Calu3 (cell line): ENCODE results near the gene MYRIP. TPM values are rescaled to one million over a fixed set of nuclear protein-coding genes. Genes with fewer than 3 reads are reported as not detected.

ENCODE experiments used
- BruUV-seq: library from RNA; stranded (reverse); fragments of 400-500 nt; replicated peaks from 2 replicates; lab custom pipeline; 2021; lab: Mats Ljungman, UMichigan
- CTCF ChIA-PET: fragments of 300-600 bp; sonication (Branson Sonifier 250); formaldehyde crosslinking; loops from one replicate; lab custom pipeline; 2022; ENCODE audit warnings: antibody characterized with exemption; lab: Charles Lee
- DNase-seq: peaks from one replicate; pipeline ENCODE4 v3.0.0; 2022
- H3K27ac Mint-ChIP-seq: one replicate; pipeline ENCODE4 v1.8.0; 2022; ENCODE audit warnings: mixed read lengths; ENCODE audit not compliant: unreplicated experiment
- H3K27me3 Mint-ChIP-seq: one replicate; pipeline ENCODE4 v1.8.0; 2022; ENCODE audit warnings: mixed read lengths; ENCODE audit not compliant: unreplicated experiment
- H3K36me3 Mint-ChIP-seq: one replicate; pipeline ENCODE4 v1.8.0; 2022; ENCODE audit warnings: mild to moderate bottlenecking, moderate library complexity, mixed read lengths; ENCODE audit not compliant: insufficient read depth, unreplicated experiment
- H3K4me1 Mint-ChIP-seq: one replicate; pipeline ENCODE4 v1.8.0; 2022; ENCODE audit warnings: mild to moderate bottlenecking, low read depth, mixed read lengths; ENCODE audit not compliant: unreplicated experiment
- H3K4me3 Mint-ChIP-seq: one replicate; pipeline ENCODE4 v1.8.0; 2022; ENCODE audit warnings: mild to moderate bottlenecking, low read depth, moderate library complexity, mixed read lengths; ENCODE audit not compliant: unreplicated experiment
- H3K9me3 Mint-ChIP-seq: one replicate; pipeline ENCODE4 v1.8.0; 2022; ENCODE audit warnings: low read depth, mixed read lengths; ENCODE audit not compliant: unreplicated experiment
- intact Hi-C: fragments of 100-400 bp; cut with micrococcal nuclease; formaldehyde crosslinking; loops from one replicate; pipeline ENCODE4 v1.10.0; 2022; ENCODE audit not compliant: unreplicated experiment
- total RNA-seq: library from RNA; stranded (reverse); gene quantifications from 2 replicates; pipeline ENCODE4 v1.2.3, GENCODE V29; 2022
- TF ChIP-seq, protein P1 (sequence below): fragments of 200-600 bp; IDR thresholded peaks from one replicate; pipeline ENCODE4 v1.8.0; 2022; ENCODE audit warnings: antibody characterized with exemption; ENCODE audit not compliant: unreplicated experiment

MYRIP gene
- total RNA-seq, 1 experiment from 2014 or later: 5.6 TPM

DNA sequence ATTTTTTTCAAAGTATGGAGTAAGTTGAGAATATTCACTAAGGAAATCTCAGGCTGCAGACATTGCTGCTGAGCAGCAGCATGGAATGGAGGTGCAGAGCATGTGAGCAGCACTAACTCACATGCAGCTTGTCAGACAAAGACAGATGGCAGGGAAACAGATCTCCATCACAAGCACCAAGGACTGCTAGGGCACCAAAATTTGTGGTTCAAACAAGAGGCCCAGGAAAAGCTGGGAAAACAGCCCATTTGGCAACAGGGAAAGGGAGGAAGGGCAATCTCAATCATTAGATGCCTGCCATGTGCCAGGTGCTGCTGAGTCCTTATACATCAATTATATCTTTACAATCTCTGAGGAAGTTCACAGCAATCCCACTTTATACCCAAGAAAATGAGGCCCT, 452.9 kb downstream of the MYRIP start:
- H3K27me3 Mint-ChIP-seq: no peaks in the 10 kb centered on the region
- H3K4me3 Mint-ChIP-seq: no peak overlapping the region
- intact Hi-C loops: no loop called here
- no peaks in the 10 kb centered on the region for H3K9me3 Mint-ChIP-seq
- H3K36me3 Mint-ChIP-seq: no peaks in the 10 kb centered on the region
- no peak for DNase-seq
- no peak overlapping the region for H3K27ac Mint-ChIP-seq
- TF ChIP-seq, protein P1, sequence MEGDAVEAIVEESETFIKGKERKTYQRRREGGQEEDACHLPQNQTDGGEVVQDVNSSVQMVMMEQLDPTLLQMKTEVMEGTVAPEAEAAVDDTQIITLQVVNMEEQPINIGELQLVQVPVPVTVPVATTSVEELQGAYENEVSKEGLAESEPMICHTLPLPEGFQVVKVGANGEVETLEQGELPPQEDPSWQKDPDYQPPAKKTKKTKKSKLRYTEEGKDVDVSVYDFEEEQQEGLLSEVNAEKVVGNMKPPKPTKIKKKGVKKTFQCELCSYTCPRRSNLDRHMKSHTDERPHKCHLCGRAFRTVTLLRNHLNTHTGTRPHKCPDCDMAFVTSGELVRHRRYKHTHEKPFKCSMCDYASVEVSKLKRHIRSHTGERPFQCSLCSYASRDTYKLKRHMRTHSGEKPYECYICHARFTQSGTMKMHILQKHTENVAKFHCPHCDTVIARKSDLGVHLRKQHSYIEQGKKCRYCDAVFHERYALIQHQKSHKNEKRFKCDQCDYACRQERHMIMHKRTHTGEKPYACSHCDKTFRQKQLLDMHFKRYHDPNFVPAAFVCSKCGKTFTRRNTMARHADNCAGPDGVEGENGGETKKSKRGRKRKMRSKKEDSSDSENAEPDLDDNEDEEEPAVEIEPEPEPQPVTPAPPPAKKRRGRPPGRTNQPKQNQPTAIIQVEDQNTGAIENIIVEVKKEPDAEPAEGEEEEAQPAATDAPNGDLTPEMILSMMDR: no peak
- BruUV-seq: no TSS peak
- CTCF ChIA-PET: no interaction called here
- H3K4me1 Mint-ChIP-seq: no peaks in the 10 kb centered on the region

DNA sequence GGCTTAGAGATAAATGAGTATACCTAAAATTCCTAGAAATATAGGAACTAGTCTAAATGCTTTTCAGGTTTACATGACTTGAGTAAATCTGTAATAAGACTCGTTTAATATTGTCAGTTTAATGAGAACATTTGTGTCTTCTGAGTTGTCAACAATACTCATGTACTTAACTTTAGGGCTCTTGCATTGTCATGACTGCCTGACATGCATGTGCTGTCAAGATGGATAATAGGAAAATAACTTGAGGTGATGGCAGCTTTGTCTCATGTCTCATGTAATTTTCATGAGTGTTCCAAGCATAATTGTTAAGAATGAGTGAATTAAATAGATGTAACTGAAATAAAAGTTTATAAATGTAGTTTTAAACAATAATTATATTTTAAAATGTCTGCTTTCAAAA, 455.0 kb downstream of the MYRIP start:
- H3K36me3 Mint-ChIP-seq: no peaks in the 10 kb centered on the region
- no peak overlapping the region for H3K4me3 Mint-ChIP-seq
- CTCF ChIA-PET: no interaction called here
- no TSS peak for BruUV-seq
- H3K27me3 Mint-ChIP-seq: no peaks in the 10 kb centered on the region
- no peaks in the 10 kb centered on the region for H3K9me3 Mint-ChIP-seq
- TF ChIP-seq, protein P1: no peak
- H3K27ac Mint-ChIP-seq: no peak overlapping the region
- H3K4me1 Mint-ChIP-seq: no peaks in the 10 kb centered on the region
- intact Hi-C loops: no loop called here
- DNase-seq: no peak

- no TSS peak for BruUV-seq
- intact Hi-C loops: no loop called here
- no peaks in the 10 kb centered on the region for H3K27me3 Mint-ChIP-seq
- H3K9me3 Mint-ChIP-seq: no peaks in the 10 kb centered on the region
- H3K36me3 Mint-ChIP-seq: no peaks in the 10 kb centered on the region
- no peaks in the 10 kb centered on the region for H3K4me1 Mint-ChIP-seq
- CTCF ChIA-PET: no interaction called here
- H3K4me3 Mint-ChIP-seq: no peak overlapping the region
- no peak overlapping the region for H3K27ac Mint-ChIP-seq
- no peak for DNase-seq
- TF ChIP-seq, protein P1: no peak
Measured at GRCh38 chr3:40265181-40265580, 455.8 kb downstream of the MYRIP start.

- H3K9me3 Mint-ChIP-seq: no peaks in the 10 kb centered on the region
- TF ChIP-seq, protein P1: no peak
- H3K4me3 Mint-ChIP-seq: no peak overlapping the region
- CTCF ChIA-PET: no interaction called here
- no peaks in the 10 kb centered on the region for H3K27me3 Mint-ChIP-seq
- no TSS peak for BruUV-seq
- H3K4me1 Mint-ChIP-seq: no peaks in the 10 kb centered on the region
- DNase-seq: no peak
- H3K36me3 Mint-ChIP-seq: no peaks in the 10 kb centered on the region
- H3K27ac Mint-ChIP-seq: no peak overlapping the region
- intact Hi-C loops: no loop called here
Measured at GRCh38 chr3:40267937-40268724, 458.7 kb downstream of the MYRIP start.
